ENCODE data around the gene TRAF2.
A peak's percentile ranks its signal among the peaks of the same experiment; 100 is the strongest.
"Not testable (repeated sequence)": the region's sequence is repeated elsewhere in the genome, so short reads cannot be mapped to it uniquely, and the experiment has no call there.

The TRAF2 gene

GRCh38 chr9:136875155-136875554 is 11.2 kb upstream of the TRAF2 start:
- TF ChIP-seq ZFX (IDR thresholded peaks at IDR 0.05; ENCODE audit: borderline replicate concordance) (no peak), CTCF (IDR thresholded peaks at IDR 0.05) (no peak)
- H3K27ac ChIP-seq = no peak overlapping the region

- TF ChIP-seq ZFX (IDR thresholded peaks at IDR 0.05; ENCODE audit: borderline replicate concordance) (no peak), CTCF (IDR thresholded peaks at IDR 0.05) (no peak)
- H3K27ac ChIP-seq = no peak overlapping the region
Measured at GRCh38 chr9:136876476-136876875, 9.8 kb upstream of the TRAF2 start.

- no peak for TF ChIP-seq CTCF (IDR thresholded peaks at IDR 0.05)
- TF ChIP-seq ZFX (IDR thresholded peaks at IDR 0.05; ENCODE audit: borderline replicate concordance) = no peak
- H3K27ac ChIP-seq = no peak overlapping the region
Measured at GRCh38 chr9:136880651-136881050, 5.7 kb upstream of the TRAF2 start.

GRCh38 chr9:136881691-136882108 is 4.6 kb upstream of the TRAF2 start:
- no peak overlapping the region for H3K27ac ChIP-seq
- TF ChIP-seq CTCF (IDR thresholded peaks at IDR 0.05) (no peak), ZFX (IDR thresholded peaks at IDR 0.05; ENCODE audit: borderline replicate concordance) (no peak)

- TF ChIP-seq ZFX (IDR thresholded peaks at IDR 0.05; ENCODE audit: borderline replicate concordance) (no peak), CTCF (IDR thresholded peaks at IDR 0.05) (no peak)
- no peak overlapping the region for H3K27ac ChIP-seq
Measured at GRCh38 chr9:136882109-136882946, 4.0 kb upstream of the TRAF2 start.

- not testable (repeated sequence) for H3K27ac ChIP-seq
Measured at GRCh38 chr9:136882947-136883283, 3.4 kb upstream of the TRAF2 start.

- not testable (repeated sequence) for H3K27ac ChIP-seq
Measured at GRCh38 chr9:136883670-136884069, 2.6 kb upstream of the TRAF2 start.

GRCh38 chr9:136886610-136887597 is 588 bp downstream of the TRAF2 start:
- peak overlapping the region; percentile 82 for H3K27ac ChIP-seq
- TF ChIP-seq ZFX (IDR thresholded peaks at IDR 0.05; ENCODE audit: borderline replicate concordance) (no peak), CTCF (IDR thresholded peaks at IDR 0.05) (no peak)
